Measurements from ENCODE around the gene MFSD12. TPM values are rescaled to one million over a fixed set of nuclear protein-coding genes. Genes with fewer than 3 reads are reported as not detected.

Gene MFSD12
- total and polyA plus RNA-seq, 2 donors (not counting 3 experiments of a cell fraction or from before 2014, with no cell fraction given): 51.7 to 78.9 TPM

GRCh38 chr19:3599776-3600187 lies 42.4 kb upstream of the MFSD12 start:
- ChIA-PET CTCF (interaction anchor here (0.6 to 1.5 kb wide), 3 partner anchors 8 to 13 kb away, joined by 3 to 5 read pairs (median 3); no protein-coding TSS in a partner anchor), POLR2A (interaction anchor here (0.5 kb wide), 1 partner anchor 282 kb away, joined by 7 read pairs; no protein-coding TSS in a partner anchor)
- dilution Hi-C loops (cut with MboI; ENCODE audit: extremely low pct_ligation_motif_present, low sequenced_read_pairs) (no loop called here), intact Hi-C loops (cut with micrococcal nuclease) (no loop called here)
- Histone ChIP-seq H3K27ac (ENCODE audit: insufficient read depth, low read depth, low read length) (no peak overlapping the region), H3K4me1 (ENCODE audit: control insufficient read depth, extremely low read depth, insufficient read depth, low read length) (no peaks in the 10 kb centered on the region), H2AFZ (ENCODE audit: low read depth, low read length) (no peak overlapping the region), H3K79me2 (ENCODE audit: control insufficient read depth, insufficient read depth, low read length) (no peaks in the 10 kb centered on the region), H3K27me3 (ENCODE audit: control insufficient read depth in 2 of 2, insufficient read depth in 2 of 2, low read length in 2 of 2) (no peaks in the 10 kb centered on the region), H3K9me1 (replicated peaks; ENCODE audit: control insufficient read depth, extremely low read depth, insufficient read depth, low read length) (no peaks in the 10 kb centered on the region), H4K20me1 (replicated peaks; ENCODE audit: control insufficient read depth, extremely low read depth, insufficient read depth, low read length) (no peaks in the 10 kb centered on the region), H3K9me3 (replicated peaks; ENCODE audit: control insufficient read depth, insufficient read depth, low read length) (no peaks in the 10 kb centered on the region), H3K4me2 (ENCODE audit: insufficient read depth, low read length) (no peak overlapping the region), H3K4me3 (replicated peaks in 1 of 3; ENCODE audit: insufficient read depth in 1 of 3, low read depth in 1 of 3, low read length in 3 of 3) (no peak overlapping the region), H3K9ac (replicated peaks; ENCODE audit: extremely low read depth, insufficient read depth, low read length) (no peak overlapping the region), H3K36me3 (ENCODE audit: control insufficient read depth in 2 of 2, extremely low read depth in 1 of 2, insufficient read depth in 2 of 2, low read length in 2 of 2) (no peaks in the 10 kb centered on the region)
- BruUV-seq (replicated peaks): no TSS peak
- FAIRE-seq: no peak
- peak in 1 of 2 donors; percentile 29 for TF ChIP-seq CTCF (IDR thresholded peaks at IDR 0.05; ENCODE audit: extremely low read depth in 1 of 2, insufficient read depth in 1 of 2, low read depth in 1 of 2, low read length in 2 of 2)
- no peak for TF ChIP-seq MAX (IDR thresholded peaks at IDR 0.05; ENCODE audit: insufficient read depth, insufficient read length)
- no peak for TF ChIP-seq POLR2AphosphoS5 (IDR thresholded peaks at IDR 0.05; ENCODE audit: insufficient read depth, low read depth, low read length)
- no peak for DNase-seq (ENCODE audit: low read depth, low spot score)

- H3K9me1 ChIP-seq (replicated peaks; ENCODE audit: control insufficient read depth, extremely low read depth, insufficient read depth, low read length): no peaks in the 10 kb centered on the region
- dilution Hi-C loops (cut with MboI; ENCODE audit: extremely low pct_ligation_motif_present, low sequenced_read_pairs): no loop called here
- H3K4me3 ChIP-seq (replicated peaks in 1 of 3; ENCODE audit: insufficient read depth in 1 of 3, low read depth in 1 of 3, low read length in 3 of 3): no peak overlapping the region
- H3K9ac ChIP-seq (replicated peaks; ENCODE audit: extremely low read depth, insufficient read depth, low read length): no peak overlapping the region
- intact Hi-C loops (cut with micrococcal nuclease): no loop called here
- CTCF ChIA-PET: interaction anchor here (1.5 kb wide), 1 partner anchor 10 kb away, joined by 5 read pairs; the partner anchor contains the start of gene GIPC3
- POLR2A ChIA-PET: no interaction called here
- no peak overlapping the region for H3K4me2 ChIP-seq (ENCODE audit: insufficient read depth, low read length)
- TF ChIP-seq MAX (IDR thresholded peaks at IDR 0.05; ENCODE audit: insufficient read depth, insufficient read length) (no peak), POLR2AphosphoS5 (IDR thresholded peaks at IDR 0.05; ENCODE audit: insufficient read depth, low read depth, low read length) (no peak), MYC (IDR thresholded peaks at IDR 0.05; ENCODE audit: low read depth, low read length) (no peak), JUN (IDR thresholded peaks at IDR 0.05; ENCODE audit: borderline replicate concordance, insufficient read depth, insufficient read length, low read depth) (no peak)
- no peaks in the 10 kb centered on the region for H3K9me3 ChIP-seq (replicated peaks; ENCODE audit: control insufficient read depth, insufficient read depth, low read length)
- no peaks in the 10 kb centered on the region for H3K79me2 ChIP-seq (ENCODE audit: control insufficient read depth, insufficient read depth, low read length)
- no TSS peak for BruUV-seq (replicated peaks)
- no peak overlapping the region for H2AFZ ChIP-seq (ENCODE audit: low read depth, low read length)
- H3K27ac ChIP-seq (ENCODE audit: insufficient read depth, low read depth, low read length): no peak overlapping the region
- H3K36me3 ChIP-seq (ENCODE audit: control insufficient read depth in 2 of 2, extremely low read depth in 1 of 2, insufficient read depth in 2 of 2, low read length in 2 of 2): no peaks in the 10 kb centered on the region
- no peaks in the 10 kb centered on the region for H3K4me1 ChIP-seq (ENCODE audit: control insufficient read depth, extremely low read depth, insufficient read depth, low read length)
- FAIRE-seq (no peak), DNase-seq (ENCODE audit: low read depth, low spot score) (no peak)
- H4K20me1 ChIP-seq (replicated peaks; ENCODE audit: control insufficient read depth, extremely low read depth, insufficient read depth, low read length): no peaks in the 10 kb centered on the region
- H3K27me3 ChIP-seq (ENCODE audit: control insufficient read depth in 2 of 2, insufficient read depth in 2 of 2, low read length in 2 of 2): peaks cover 0 to 2% of the 10 kb centered on the region in 2 experiments
Measured at GRCh38 chr19:3595521-3596061, 38.2 kb upstream of the MFSD12 start.

Data from endothelial cell of umbilical vein (primary cell).